ENCODE results near the gene LAMC1. TPM values are rescaled to one million over a fixed set of nuclear protein-coding genes. Genes with fewer than 3 reads are reported as not detected.

The LAMC1 gene
- polyA plus RNA-seq, 1 experiment, result 360 TPM

- Histone ChIP-seq H3K27me3 (ENCODE audit: control insufficient read depth, insufficient read depth, low read length) (no peaks in the 10 kb centered on the region), H3K36me3 (ENCODE audit: control insufficient read depth, insufficient read depth, low read length) (no peaks in the 10 kb centered on the region), H3K4me3 (ENCODE audit: low read depth, low read length) (no peak overlapping the region)
- POLR2A ChIA-PET, result interaction anchor here (0.5 kb wide), 1 partner anchor 15 kb away, joined by 3 read pairs; no protein-coding TSS in a partner anchor
- no peak for TF ChIP-seq CTCF (IDR thresholded peaks at IDR 0.05; ENCODE audit: insufficient read depth, low read depth, low read length)
- DNase-seq (ENCODE audit: low read depth), result no peak
- CTCF ChIA-PET, result interaction anchor here (2.1 kb wide), 1 partner anchor 14 kb away, joined by 7 read pairs; no protein-coding TSS in a partner anchor
These were observed 53.9 kb downstream of the LAMC1 start for GRCh38 chr1:183077097-183077496.

- no peaks in the 10 kb centered on the region for H3K27me3 ChIP-seq (ENCODE audit: control insufficient read depth, insufficient read depth, low read length)
- POLR2A ChIA-PET, result no interaction called here
- CTCF ChIA-PET, result interaction anchor here (0.5 kb wide), 1 partner anchor 13 kb away, joined by 3 read pairs; no protein-coding TSS in a partner anchor
- no peak overlapping the region for H3K4me3 ChIP-seq (ENCODE audit: low read depth, low read length)
- no peak for DNase-seq (ENCODE audit: low read depth)
- H3K36me3 ChIP-seq (ENCODE audit: control insufficient read depth, insufficient read depth, low read length), result no peaks in the 10 kb centered on the region
- TF ChIP-seq CTCF (IDR thresholded peaks at IDR 0.05; ENCODE audit: insufficient read depth, low read depth, low read length), result no peak
These were observed 56.6 kb downstream of the LAMC1 start for GRCh38 chr1:183079712-183080388.

GRCh38 chr1:183080406-183080805, 57.2 kb downstream of the LAMC1 start:
- Histone ChIP-seq H3K27me3 (ENCODE audit: control insufficient read depth, insufficient read depth, low read length) (no peaks in the 10 kb centered on the region), H3K4me3 (ENCODE audit: low read depth, low read length) (no peak overlapping the region), H3K36me3 (ENCODE audit: control insufficient read depth, insufficient read depth, low read length) (no peaks in the 10 kb centered on the region)
- ChIA-PET CTCF (interaction anchor here (0.7 kb wide), 1 partner anchor 15 kb away, joined by 4 read pairs; no protein-coding TSS in a partner anchor), POLR2A (no interaction called here)
- no peak for TF ChIP-seq CTCF (IDR thresholded peaks at IDR 0.05; ENCODE audit: insufficient read depth, low read depth, low read length)
- no peak for DNase-seq (ENCODE audit: low read depth)

- no peaks in the 10 kb centered on the region for H3K27me3 ChIP-seq (ENCODE audit: control insufficient read depth, insufficient read depth, low read length)
- DNase-seq (ENCODE audit: low read depth), result no peak
- H3K4me3 ChIP-seq (ENCODE audit: low read depth, low read length), result no peak overlapping the region
- no peaks in the 10 kb centered on the region for H3K36me3 ChIP-seq (ENCODE audit: control insufficient read depth, insufficient read depth, low read length)
- POLR2A ChIA-PET, result interaction anchor here (0.5 kb wide), 1 partner anchor 11 kb away, joined by 3 read pairs; no protein-coding TSS in a partner anchor
- CTCF ChIA-PET, result interaction anchor here (0.7 kb wide), 1 partner anchor 57 kb away, joined by 3 read pairs; no protein-coding TSS in a partner anchor
- TF ChIP-seq CTCF (IDR thresholded peaks at IDR 0.05; ENCODE audit: insufficient read depth, low read depth, low read length), result no peak
These were observed 58.3 kb downstream of the LAMC1 start for GRCh38 chr1:183081402-183082120.

GRCh38 chr1:183082650-183083049, 59.4 kb downstream of the LAMC1 start:
- CTCF ChIA-PET, result no interaction called here
- no peak for DNase-seq (ENCODE audit: low read depth)
- Histone ChIP-seq H3K4me3 (ENCODE audit: low read depth, low read length) (no peak overlapping the region), H3K36me3 (ENCODE audit: control insufficient read depth, insufficient read depth, low read length) (no peaks in the 10 kb centered on the region), H3K27me3 (ENCODE audit: control insufficient read depth, insufficient read depth, low read length) (no peaks in the 10 kb centered on the region)
- no peak for TF ChIP-seq CTCF (IDR thresholded peaks at IDR 0.05; ENCODE audit: insufficient read depth, low read depth, low read length)
- POLR2A ChIA-PET, result no interaction called here

Data from BJ (cell line).